Skeletal muscle cell (primary cell): ENCODE measurements around the gene TMEM30B.
"Not testable (repeated sequence)": the region's sequence is repeated elsewhere in the genome, so short reads cannot be mapped to it uniquely, and the experiment has no call there.

ENCODE experiments used
- DNase-seq: peaks from one replicate; pipeline ENCODE4 v3.0.0-alpha.2; 2010; ENCODE audit warnings: low read depth
- H3K4me3 ChIP-seq: 2 replicates; pipeline ENCODE4 v1.5.1; 2011; ENCODE audit warnings: low read depth, mild to moderate bottlenecking, control low read depth, low read length, moderate library complexity

Gene TMEM30B, protein sequence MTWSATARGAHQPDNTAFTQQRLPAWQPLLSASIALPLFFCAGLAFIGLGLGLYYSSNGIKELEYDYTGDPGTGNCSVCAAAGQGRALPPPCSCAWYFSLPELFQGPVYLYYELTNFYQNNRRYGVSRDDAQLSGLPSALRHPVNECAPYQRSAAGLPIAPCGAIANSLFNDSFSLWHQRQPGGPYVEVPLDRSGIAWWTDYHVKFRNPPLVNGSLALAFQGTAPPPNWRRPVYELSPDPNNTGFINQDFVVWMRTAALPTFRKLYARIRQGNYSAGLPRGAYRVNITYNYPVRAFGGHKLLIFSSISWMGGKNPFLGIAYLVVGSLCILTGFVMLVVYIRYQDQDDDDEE

DNA sequence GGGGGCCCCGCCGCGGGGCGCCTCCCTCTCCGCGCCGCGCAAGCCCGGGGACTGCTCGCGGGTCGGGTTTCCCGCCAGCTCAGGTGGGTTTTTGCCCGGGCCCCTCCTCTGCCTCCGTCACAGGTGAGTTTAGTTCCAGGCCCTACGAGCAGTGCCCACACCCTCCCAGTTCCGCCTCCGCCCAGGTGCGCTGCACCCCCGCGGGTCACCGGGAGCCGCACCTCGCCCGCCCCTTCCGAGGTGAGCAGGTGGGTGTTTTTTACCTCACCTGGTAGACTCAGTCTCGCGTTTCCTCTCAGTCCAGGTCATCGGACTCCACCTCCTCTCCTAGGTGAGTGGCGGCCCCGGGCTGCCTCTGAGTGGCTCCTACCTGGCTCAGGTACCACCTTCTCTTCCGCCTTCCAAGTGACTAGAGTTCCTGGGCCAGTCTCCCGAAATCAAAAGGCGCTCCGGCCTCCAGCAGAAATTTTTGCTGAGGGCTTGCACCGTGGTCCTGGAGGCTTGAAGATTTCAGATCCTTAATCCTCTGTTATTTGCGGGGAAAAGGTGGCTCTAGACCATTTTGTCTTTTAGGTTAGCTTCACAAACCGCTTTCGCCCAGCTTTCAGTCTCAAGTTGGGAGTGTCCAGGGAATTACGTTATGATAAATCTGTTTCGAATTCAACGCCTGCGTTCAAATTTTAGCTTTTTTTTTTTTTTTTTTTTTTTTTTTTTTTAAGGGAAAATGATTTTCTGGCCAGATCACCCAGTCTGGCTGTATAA is at the start of gene TMEM30B:
Gene TMEM30B (minus strand): TSS at position 153 of the 762 bp plus-strand sequence. CDS start 191 bp downstream, outside the sequence.
- no peak for DNase-seq
- H3K4me3 ChIP-seq: peak within 1 kb of the TSS; percentile 48

DNA sequence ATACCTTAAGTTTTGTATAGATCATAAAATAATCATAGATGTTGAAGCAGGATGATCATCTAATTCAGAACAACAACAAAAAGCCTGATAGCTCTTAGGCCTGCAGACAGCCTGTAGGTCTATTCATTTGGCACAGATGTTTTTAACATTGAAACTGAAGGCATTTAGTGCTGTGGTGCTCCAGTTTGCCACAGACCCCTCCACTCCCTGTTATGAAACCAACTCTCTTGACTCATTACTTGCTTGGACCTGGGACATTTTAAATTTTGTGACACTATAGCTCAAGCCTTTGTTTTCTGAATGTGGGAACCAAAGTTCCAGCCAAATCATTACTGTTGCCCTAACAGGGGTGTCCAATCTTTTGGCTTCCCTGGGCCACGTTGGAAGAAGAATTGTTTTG is 49.4 kb upstream of the TMEM30B start:
- no peak for DNase-seq
- no peak overlapping the region for H3K4me3 ChIP-seq

DNA sequence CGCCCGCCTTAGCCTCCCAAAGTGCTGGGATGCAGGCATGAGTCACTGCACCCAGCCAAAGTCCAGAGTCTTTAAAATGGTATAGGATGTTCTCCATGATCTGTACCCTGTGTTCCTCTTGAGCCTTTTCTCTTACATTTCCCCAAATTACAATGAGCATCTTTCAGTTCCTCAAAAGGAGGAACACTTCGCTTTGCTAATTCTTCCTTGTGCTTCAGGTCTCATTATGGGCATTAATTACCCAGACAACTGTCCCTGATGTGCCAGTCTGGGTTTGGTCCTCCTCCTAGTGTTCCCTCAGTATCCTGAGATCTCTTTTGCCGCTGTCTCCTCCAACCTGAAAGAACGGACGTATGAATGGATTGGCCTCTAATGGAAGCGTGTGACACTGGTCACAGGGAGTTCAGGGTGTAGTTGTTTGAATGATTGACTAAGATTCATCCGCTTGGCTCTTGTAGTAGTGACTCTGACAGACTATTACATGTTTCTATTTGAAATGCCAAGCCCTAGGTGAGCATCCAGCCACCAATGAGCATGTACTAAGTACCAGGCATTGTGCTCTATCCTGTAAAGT is 48.4 kb upstream of the TMEM30B start:
- no peak for DNase-seq
- no peak overlapping the region for H3K4me3 ChIP-seq

DNA sequence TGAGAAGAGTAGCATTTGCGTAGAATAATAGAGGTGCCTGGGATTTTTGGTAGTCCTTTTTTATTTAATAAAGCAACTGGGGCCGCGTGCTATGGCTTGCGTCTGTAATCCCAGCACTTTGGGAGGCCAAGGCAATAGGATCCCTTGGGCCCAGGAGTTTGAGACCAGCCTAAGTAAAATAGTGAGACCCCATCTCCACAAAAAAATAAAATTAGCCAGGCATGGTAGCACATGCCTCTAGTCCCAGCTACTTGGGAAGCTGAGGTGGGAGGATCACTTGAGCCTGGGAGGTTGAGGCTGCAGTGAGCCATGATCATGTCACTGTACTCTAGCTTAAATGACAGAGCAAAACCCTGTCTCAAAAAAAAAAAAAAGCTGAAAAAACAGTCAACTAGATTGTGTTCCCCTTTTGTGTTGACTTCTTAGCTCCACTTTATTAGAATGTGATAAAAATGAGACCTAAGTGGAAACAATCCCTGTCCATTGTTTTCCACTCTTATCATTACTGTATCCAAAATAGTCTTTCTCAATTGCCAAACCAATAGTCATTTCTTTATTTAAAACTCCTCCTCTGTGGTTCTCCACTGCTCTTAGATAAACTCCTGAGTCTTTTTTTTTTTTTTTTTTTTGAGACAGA is 47.6 kb upstream of the TMEM30B start:
- no peak overlapping the region for H3K4me3 ChIP-seq
- DNase-seq: no peak

DNA sequence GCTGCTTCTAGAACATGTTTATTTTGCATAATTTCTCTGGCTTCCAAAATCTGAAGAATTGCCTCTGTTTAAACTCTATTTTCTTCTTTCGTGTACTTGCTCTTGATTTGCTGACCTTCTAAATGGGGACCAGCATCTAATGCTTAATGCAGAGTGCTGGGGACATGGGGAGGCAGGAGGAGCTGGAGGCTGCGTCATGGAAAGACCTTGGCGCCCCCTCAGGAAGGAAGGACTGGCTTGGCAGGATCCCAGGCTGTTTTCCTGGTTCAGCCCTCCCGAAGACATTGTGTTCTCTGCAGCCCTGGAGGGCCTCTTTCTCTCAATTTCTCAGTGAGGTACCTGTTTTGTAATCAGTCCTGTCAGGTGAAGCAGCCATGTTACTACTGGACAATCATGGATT is 45.7 kb upstream of the TMEM30B start:
- H3K4me3 ChIP-seq: no peak overlapping the region
- DNase-seq: peak; percentile 6

DNA sequence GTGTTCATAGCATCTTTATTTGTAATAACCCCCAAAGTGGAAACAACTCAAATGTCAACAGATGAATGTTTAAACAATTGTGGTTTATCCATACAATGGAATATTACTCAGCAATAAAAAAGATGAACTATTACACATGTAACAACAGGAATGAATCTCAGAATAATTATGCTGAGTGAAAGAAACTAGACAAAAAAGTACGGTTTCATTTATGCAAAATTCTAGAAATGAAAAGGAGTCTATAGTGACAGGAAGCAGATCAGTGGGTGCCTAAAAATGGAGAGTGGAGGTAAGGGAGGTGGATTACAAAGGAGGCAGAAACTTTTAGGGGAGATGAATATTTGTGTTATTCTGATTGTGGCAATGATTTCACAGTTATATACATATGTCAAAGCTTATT is 45.0 kb upstream of the TMEM30B start:
- no peak overlapping the region for H3K4me3 ChIP-seq

DNA sequence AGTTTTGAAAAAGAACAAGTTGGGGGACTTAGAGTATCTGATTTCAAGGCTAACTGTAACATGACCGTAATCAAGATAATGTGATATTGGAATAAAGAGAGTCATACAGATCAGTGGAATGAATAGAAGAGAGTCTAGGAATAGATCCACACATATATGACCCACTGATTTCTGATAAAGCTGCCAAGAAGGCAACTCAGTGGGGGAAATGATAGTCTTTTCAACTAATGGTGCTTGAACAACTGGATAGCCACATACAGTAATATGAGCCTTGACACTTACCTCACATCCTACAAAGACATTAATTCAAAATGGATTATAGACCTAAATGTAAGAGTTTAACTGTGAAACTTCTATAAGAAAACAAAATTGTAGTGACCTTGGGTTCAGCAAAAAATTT is 44.0 kb upstream of the TMEM30B start:
- H3K4me3 ChIP-seq: no peak overlapping the region
- DNase-seq: no peak

More for the DNA sequence above, 45.0 kb upstream of the TMEM30B start:
- no peak for DNase-seq

DNA sequence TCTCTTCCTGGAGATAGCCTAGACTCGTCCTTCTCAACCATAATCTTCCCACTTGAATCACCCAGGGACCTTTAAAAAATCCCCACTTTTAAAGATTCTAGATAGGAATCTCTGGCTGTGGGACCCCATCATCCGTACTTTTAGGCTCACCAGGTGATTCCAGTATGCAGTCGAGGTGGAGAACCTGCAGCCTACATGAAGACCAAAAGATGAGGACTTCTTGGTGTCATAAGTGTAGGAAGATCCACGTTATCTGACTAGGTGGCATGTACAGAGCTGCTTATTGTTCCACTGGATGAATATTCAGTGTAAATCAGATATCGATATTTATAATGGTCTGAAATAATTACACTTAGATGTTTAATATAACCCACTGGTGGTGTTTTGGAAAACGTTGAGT is 42.8 kb upstream of the TMEM30B start:
- no peak overlapping the region for H3K4me3 ChIP-seq
- no peak for DNase-seq

DNA sequence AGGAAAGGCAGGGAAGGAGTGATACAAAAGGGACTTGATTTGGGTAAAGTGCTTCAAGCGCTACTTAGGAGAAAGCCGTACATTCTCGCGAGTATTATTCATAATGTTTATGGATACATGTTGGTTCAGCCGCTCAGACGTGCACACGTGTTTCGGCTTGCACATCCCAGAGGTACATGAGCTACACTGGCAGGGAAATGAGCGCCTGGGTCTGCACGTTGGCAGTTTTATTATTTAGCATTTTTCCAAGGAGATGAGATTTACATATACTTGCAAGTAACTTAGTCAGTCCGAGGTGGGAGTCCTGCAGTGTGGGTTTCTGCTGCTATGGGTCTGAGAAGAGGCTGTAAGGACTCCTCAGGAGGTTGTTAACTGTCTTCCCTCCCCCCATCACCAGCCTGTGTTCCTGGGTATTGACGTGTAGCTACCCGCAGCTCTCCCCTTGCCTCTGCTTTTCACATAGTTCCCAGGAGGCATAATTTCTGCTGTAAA is 41.7 kb upstream of the TMEM30B start:
- H3K4me3 ChIP-seq: no peak overlapping the region
- no peak for DNase-seq

DNA sequence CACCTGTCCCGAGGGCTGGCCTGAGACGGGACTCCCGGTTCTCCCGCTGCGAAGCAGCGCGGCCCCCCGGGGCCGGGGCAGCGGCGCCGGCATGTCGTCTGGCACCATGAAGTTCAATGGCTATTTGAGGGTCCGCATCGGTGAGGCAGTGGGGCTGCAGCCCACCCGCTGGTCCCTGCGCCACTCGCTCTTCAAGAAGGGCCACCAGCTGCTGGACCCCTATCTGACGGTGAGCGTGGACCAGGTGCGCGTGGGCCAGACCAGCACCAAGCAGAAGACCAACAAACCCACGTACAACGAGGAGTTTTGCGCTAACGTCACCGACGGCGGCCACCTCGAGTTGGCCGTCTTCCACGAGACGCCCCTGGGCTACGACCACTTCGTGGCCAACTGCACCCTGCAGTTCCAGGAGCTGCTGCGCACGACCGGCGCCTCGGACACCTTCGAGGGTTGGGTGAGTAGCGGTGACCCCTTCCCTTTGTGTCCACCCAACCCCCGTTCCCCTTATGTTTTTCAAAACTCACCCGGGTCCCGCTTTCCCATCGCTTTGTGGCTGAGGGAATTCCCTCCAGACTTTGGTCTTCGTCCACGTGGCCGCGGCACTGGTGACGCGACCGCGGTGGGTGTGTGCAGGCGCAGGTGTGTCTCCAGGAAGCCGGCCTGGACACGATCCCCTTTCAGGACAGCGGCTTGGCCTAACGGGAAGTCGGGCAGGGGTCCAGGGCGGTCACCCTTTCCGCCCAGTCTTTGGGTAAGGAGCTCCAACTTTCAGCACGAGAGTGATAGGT is 41.1 kb upstream of the TMEM30B start:
- H3K4me3 ChIP-seq: peak overlapping the region; percentile 47
- no peak for DNase-seq

DNA sequence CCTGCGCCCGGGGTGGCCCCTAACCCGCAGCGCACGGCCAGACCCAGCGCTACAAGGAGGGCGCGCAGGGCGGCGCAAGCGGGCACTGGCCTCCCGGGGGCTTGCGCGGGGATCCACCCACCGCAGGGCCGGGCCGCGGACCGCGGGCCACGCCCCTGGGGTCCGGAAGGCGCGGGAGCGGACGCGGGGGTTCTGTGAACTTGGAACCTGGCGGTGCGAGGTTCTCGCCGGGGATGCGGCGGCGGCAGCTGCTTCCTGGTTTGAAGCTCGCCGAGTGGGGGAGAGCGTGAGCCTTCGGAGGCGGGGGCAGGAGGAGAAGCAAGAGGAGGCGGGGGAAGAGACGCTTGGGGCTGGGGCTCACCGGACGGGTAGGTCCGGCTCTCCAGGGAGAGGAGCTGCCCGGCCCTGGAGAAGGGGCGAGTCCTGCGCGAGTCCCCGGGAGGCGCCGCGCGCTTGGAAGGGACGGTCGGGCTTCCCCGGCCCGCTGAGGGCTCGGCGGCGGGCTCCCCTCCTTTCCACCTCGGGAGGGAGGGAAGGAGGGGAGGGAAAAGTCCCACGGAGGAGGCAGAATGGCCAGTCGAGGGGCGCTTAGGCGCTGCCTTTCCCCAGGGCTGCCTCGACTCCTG is 40.4 kb upstream of the TMEM30B start, which contains the start of gene PRKCH:
Gene PRKCH (plus strand): TSS at position 195 of the 626 bp plus-strand sequence. CDS start 523 bp downstream, outside the sequence.
- no peak for DNase-seq
- peak within 1 kb of the TSS; percentile 47 for H3K4me3 ChIP-seq

DNA sequence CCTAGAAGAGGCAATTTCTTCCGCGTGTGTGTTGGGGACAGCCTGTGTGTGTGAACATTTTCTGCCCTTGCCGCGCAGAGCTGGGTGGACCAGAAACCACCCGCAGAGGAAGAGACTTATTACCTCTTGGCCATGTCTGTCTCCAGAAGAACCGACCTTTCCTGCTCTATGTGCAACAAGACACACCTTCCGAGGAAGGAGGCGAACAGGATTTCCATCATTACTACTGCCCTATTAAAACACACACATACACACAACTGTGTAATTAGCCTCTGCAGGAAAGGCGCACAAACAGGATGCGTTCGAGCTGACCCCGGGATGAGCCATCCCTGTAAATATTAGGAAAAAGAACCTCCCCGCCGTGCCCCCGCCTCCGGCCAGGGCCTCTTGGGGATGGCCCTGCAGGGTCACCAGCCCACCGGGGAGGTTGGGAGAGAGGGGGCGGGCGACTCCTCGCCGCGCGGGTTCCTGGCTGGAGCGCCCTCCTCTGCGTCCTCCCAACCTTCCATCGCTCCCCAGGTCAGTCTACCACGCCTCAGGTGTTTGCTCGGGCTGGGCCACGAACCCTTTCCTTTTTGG is 39.8 kb upstream of the TMEM30B start:
- DNase-seq: no peak
- H3K4me3 ChIP-seq: peak overlapping the region; percentile 47

DNA sequence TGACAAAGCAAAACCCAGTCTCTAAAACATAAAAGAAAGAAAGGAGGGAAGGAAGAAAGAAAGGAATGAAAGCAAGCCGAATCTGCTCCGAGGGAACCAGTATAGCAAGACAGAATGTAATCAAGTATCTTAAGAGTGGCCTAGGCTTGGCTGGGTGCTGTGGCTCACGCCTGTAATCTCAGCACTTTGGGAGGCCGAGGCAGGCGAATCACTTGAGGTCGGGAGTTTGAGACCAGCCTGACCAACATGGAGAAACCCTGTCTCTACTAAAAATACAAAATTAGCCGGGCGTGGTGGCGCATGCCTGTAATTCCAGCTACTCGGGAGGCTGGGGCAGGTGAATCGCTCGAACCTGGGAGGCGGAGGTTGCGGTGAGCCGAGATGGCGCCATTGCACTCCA is 39.0 kb upstream of the TMEM30B start:
- not testable (repeated sequence) for H3K4me3 ChIP-seq, DNase-seq

DNA sequence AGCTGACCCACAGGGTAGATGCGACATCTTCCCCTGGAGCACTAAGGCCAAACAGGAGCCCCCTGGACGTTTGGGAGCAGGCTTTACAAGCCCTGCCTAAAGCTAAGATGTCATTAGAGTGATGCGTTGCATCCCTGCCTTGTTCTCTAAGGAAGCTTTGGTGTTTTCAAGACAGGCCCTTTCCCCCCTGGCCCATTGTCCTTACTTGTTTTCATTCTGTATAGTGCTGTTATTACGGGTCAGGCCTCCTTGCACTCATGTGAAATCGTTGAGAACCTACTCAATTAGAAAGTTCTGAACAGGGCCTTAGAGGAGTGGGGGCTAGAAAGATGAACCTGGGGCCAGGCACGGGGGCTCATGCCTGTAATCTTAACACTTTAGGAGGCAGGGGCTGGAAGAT is 38.6 kb upstream of the TMEM30B start:
- DNase-seq: no peak
- no peak overlapping the region for H3K4me3 ChIP-seq

DNA sequence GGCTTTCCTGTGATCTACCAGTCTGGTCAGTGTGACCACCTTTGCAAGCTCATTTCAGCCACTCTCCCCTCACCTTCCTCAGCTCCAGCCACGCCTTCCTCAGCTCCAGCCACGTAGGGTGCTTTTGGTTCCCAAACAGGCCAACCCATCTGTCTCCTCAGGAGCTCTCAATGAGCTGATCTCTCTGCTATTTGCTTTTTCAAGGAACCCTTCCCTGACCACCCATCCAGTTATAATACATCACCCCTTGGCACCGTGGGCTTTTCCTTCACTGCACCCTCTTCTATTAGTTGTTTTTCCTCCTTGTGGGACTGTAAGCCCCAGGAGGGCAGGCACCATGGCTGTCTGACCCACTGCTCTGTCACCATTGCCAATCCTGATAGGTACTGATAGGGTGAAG is 37.9 kb upstream of the TMEM30B start:
- DNase-seq: no peak
- H3K4me3 ChIP-seq: no peak overlapping the region

DNA sequence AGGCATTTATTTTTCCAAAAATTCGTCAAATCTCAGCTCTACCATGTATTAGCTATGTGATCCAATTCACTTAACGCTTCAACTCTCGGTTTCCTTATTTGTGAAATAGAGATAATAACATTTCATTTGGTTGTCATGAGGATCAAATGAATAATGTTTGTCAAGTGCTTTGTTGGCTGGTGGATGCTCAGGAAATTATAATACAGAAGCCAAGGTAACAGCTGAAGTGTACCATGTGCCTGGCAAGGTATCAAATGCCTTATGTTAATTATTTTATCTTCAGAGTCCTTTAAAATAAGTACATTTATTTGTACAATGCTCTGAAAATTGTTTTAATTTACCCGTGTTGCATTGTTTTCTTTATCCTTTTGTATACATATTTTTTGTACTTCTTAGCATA is 34.2 kb upstream of the TMEM30B start:
- no peak for DNase-seq
- H3K4me3 ChIP-seq: no peak overlapping the region

DNA sequence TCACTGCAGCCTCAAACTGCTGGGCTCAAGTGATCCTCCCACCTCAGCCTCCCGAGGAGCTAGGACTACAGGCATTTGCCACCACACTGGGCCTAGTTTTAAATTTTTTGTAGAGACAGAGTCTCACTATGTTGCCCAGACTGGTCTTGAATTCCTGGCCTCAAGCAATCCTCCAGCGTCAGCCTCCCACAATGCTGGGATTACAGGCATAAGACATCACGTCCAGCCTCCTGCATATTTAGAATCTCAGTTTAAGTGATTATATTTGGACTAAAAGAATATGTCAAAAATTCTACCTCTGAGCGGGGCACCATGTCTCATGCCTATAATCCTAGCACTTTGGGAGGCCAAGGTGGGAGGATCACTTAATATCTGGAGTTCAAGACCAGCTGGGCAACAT is 27.6 kb upstream of the TMEM30B start:
- not testable (repeated sequence) for H3K4me3 ChIP-seq, DNase-seq

DNA sequence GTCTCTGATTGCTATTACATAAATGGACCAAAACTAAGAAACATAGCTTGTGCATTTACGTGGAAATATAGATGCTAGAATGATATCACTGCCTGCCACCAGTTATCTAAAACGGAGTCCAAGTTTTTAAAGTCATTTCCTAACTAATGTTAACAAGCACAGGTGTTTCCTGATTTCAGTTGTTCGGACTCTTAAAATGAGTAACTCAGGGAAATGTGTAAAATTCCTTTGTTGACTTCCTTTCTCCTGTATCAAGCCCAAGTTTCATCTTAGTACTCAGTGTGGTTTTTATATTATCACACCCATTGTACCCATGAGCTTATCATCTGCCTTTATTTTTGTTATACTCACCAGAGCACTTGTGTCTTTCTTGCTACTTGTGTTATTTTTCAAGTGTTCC is 27.1 kb upstream of the TMEM30B start:
- H3K4me3 ChIP-seq: no peak overlapping the region
- no peak for DNase-seq
